WI38 (cell line): ENCODE results near the gene LGMN.

Experiments
- H3K4me3 ChIP-seq: 2 replicates; pipeline ENCODE4 v1.5.1; 2011; ENCODE audit warnings: low read depth, mild to moderate bottlenecking, control low read depth, low read length
- TF ChIP-seq, protein P1 (sequence below): IDR thresholded peaks from 2 replicates; pipeline ENCODE4 v1.5.1; 2012; ENCODE audit warnings: low read depth, mild to moderate bottlenecking, control low read depth, low read length

LGMN gene

DNA sequence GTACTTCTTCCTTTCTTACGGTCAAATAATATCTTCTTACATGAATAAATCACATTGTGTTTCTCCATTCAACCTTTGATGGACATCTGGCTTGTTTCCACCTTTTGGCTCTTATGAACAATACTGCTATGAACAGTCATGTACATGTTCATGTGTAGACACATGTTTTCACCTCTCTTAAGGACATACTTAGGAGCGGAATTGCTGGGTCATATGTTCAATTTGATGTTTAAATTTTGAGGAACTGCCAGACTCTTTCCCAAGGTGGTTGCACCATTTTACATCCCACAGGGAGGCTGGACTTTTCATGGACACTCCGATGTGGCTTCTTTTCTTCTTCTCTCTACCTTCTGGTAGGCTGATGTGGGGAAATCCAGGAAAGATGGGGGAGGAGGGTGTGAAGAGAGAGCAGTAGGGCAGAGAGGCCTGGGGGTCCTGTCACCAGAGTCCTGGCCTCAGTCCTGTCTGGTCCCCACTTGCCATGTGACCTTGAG, 16.8 kb downstream of the LGMN start:
- TF ChIP-seq, protein P1, sequence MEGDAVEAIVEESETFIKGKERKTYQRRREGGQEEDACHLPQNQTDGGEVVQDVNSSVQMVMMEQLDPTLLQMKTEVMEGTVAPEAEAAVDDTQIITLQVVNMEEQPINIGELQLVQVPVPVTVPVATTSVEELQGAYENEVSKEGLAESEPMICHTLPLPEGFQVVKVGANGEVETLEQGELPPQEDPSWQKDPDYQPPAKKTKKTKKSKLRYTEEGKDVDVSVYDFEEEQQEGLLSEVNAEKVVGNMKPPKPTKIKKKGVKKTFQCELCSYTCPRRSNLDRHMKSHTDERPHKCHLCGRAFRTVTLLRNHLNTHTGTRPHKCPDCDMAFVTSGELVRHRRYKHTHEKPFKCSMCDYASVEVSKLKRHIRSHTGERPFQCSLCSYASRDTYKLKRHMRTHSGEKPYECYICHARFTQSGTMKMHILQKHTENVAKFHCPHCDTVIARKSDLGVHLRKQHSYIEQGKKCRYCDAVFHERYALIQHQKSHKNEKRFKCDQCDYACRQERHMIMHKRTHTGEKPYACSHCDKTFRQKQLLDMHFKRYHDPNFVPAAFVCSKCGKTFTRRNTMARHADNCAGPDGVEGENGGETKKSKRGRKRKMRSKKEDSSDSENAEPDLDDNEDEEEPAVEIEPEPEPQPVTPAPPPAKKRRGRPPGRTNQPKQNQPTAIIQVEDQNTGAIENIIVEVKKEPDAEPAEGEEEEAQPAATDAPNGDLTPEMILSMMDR: no peak
- H3K4me3 ChIP-seq: no peak overlapping the region

DNA sequence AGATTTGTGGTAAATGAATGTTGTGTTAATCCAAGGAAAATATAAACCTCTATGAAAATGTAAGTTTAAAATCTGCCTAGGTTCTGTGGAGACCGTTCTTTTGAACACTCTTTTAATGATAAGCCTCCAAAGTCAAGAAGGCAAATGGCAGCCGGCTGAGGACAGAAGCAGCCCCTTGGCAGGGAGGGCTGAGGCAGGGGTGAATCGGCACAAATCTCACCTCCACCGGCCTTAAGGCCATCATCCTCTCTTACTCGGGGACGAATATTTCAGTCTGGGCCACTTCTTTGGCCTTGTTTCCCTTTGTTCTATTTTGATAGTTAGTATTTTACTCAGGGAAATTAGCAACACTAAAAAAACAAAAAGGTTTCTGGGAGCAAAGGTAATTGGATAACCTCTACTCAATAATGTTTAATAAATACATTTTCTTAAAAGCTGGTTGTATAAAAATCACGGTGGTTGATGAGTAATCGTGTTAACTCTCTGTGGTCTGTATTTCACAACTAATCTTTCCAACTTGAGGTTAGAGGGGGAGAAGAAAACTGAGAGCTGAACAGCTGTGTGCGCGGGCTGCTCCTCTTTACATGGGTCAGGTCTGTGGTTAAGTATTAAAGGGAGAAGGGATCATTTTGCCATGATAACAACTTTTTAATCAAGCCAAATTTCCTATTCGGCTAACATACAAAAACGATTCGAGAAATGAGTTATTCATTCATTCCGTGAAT, 18.6 kb downstream of the LGMN start:
- TF ChIP-seq, protein P1: no peak
- no peak overlapping the region for H3K4me3 ChIP-seq

DNA sequence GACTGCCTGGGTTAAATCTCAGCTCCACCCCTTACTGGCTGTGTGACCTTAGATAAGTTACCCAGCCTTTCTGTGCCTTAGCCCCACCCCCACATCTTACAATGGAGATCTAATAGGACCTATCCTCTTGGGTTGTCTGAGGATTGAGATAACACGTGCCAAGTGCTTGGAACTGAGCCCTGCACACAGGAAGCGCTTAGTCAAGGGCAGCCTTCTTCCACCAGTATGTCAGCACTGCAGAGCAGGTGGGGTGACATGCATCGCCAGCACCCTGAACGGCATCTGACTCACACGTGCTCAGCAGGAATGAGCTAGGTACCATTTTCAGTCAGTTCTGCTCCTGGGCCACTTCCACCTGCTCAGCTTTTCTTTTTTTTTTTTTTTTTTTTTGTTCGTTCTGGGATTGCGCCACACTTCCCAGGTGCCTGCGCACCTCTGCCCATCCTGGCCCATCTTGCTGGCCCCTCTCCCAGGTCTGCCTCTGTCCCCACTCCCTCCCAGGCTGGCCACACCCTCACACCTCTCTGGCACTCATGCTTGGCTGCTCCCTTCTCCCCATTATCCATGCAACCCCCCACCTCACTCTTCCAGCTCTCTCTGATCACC, 19.6 kb downstream of the LGMN start:
- TF ChIP-seq, protein P1: no peak
- no peak overlapping the region for H3K4me3 ChIP-seq

DNA sequence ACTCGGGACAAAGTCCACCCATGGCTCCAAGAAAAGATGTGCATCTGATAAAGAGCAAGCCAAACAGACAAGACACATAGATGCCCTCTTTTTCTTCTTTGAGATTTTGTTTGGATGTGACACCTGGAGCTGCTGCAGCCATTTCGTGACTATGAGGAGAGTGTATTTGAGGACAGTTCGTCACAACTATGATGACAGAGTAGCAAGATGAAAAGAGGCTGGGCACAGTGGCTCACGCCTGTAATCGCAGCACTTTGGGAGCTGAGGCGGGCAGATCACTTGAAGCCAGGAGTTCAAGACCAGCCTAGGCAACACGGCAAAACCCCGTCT, 21.5 kb downstream of the LGMN start:
- TF ChIP-seq, protein P1: no peak
- H3K4me3 ChIP-seq: no peak overlapping the region

DNA sequence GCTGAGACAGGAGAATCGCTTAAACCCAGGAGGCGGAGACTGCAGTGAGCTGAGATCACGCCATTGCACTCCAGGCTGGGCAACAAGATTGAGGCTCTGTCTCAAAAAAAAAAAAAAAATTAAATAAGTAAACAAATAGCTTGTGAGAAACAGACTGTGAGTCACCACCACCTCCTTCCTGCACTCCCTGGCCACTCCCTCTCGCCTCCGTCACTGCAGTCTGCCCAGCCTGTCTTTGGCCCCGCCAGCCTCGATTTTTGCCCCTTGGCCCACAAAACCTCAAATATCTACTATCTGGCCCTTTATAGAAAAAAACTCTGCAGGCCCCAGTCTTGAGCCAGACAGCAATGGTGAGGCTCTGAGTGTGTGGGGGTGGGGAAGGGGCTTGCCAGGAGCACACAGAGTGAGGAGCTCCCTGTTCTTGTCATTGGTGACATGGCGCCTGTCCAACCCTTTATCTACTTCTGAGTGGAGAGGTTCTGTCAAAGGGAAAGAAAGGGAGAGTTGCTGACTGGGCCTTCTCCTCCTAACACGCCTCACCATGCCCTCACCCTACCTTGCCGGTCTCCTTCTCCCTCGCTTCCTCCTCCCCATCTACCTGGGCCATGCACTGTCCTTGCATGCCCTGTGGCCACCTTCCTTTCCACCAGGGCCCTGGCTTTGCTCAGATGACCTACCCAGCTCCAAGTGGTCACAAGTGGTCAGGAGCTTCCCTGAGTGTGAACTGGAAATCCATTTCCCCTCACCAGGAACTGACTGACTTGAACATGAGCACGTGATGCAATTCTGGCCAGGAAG, 22.1 kb downstream of the LGMN start:
- TF ChIP-seq, protein P1: no peak
- no peak overlapping the region for H3K4me3 ChIP-seq

DNA sequence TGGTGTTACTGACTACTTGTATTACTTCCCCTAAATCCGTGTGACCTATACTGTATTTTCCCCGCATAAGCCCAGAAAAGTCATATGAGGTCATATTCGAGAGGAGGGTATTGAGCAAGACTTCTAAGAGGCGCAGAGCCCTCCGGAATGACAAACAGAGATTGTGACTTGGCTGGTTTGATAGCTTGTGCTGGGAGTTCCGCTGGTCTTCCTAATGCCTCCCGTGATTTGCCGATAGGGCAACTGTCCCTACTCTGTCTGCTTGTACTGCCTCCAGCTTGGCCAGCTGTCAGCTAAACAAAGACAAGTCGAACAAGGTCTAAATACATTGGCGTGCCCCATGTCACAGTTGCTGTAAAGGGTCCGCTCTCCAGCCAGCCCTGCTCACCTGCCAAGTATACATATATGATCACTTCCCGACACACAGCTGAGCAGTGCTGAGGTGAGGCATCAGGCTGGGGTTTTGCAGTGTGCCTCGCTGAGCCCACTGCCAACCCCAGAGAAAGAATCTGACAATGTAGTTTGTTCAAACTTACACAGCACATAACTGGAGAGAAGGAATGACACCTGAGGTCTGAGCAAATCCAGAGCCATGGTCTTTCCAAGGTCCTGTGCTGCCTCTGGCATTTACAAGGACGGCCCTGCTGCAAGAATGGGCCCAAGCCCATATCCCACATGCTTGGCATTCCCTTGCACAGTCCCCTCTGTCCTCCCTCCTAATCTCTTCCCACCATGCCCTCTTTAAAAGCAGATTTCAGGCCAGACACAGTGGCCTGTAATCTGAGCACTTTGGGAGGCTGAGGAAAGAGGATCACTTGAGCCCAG, 23.7 kb downstream of the LGMN start:
- TF ChIP-seq, protein P1: no peak
- no peak overlapping the region for H3K4me3 ChIP-seq
